HG02884 (cell line): Measurements from ENCODE around the gene NLK.
A peak's percentile ranks its signal among the peaks of the same experiment; 100 is the strongest.

Source experiments
- ATAC-seq: cut with Tn5 transposase; IDR thresholded peaks from one replicate; pipeline ENCODE4 v1.9.1; 2021; ENCODE audit warnings: mild to moderate bottlenecking, moderate library complexity; ENCODE audit not compliant: unreplicated experiment

NLK gene

GRCh38 chr17:28039251-28039650 is 3.2 kb upstream of the NLK start:
- ATAC-seq, result no peak

- ATAC-seq, result no peak
These were observed 2.1 kb upstream of the NLK start for GRCh38 chr17:28040406-28040805.

GRCh38 chr17:28041068-28041843 is 1.2 kb upstream of the NLK start:
- peak; percentile 81 for ATAC-seq

GRCh38 chr17:28041844-28042656 is 427 bp upstream of the NLK start:
- peak; percentile 7 for ATAC-seq

GRCh38 chr17:28042721-28043291 is 329 bp downstream of the NLK start:
- ATAC-seq, result no peak

- ATAC-seq, result no peak
These were observed 819 bp downstream of the NLK start for GRCh38 chr17:28043296-28043695.

GRCh38 chr17:28043741-28044140 is 1.3 kb downstream of the NLK start:
- ATAC-seq, result no peak

GRCh38 chr17:28045304-28045703 is 2.8 kb downstream of the NLK start:
- ATAC-seq, result no peak

GRCh38 chr17:28046034-28046825 is 3.8 kb downstream of the NLK start:
- no peak for ATAC-seq

- ATAC-seq, result no peak
These were observed 5.3 kb downstream of the NLK start for GRCh38 chr17:28047806-28048205.

- no peak for ATAC-seq
These were observed 6.6 kb downstream of the NLK start for GRCh38 chr17:28049071-28049470.

- no peak for ATAC-seq
These were observed 10.7 kb downstream of the NLK start for GRCh38 chr17:28053044-28053670.

GRCh38 chr17:28053725-28054124 is 11.2 kb downstream of the NLK start:
- ATAC-seq, result no peak

GRCh38 chr17:28055546-28056275 is 13.2 kb downstream of the NLK start:
- ATAC-seq, result no peak

- no peak for ATAC-seq
These were observed 13.8 kb downstream of the NLK start for GRCh38 chr17:28056276-28056620.

- peak; percentile 83 for ATAC-seq
These were observed 15.3 kb downstream of the NLK start for GRCh38 chr17:28057731-28058246.

- no peak for ATAC-seq
These were observed 17.2 kb downstream of the NLK start for GRCh38 chr17:28059675-28060074.

- ATAC-seq, result no peak
These were observed 23.2 kb downstream of the NLK start for GRCh38 chr17:28065706-28066105.

GRCh38 chr17:28069061-28069460 is 26.6 kb downstream of the NLK start:
- no peak for ATAC-seq

GRCh38 chr17:28071179-28071578 is 28.7 kb downstream of the NLK start:
- ATAC-seq, result no peak
